ENCODE data around the gene CMIP. TPM values are rescaled to one million over a fixed set of nuclear protein-coding genes. Genes with fewer than 3 reads are reported as not detected.

The CMIP gene
- total RNA-seq, 1 donor from 2014 or later = 6.6 TPM

DNA sequence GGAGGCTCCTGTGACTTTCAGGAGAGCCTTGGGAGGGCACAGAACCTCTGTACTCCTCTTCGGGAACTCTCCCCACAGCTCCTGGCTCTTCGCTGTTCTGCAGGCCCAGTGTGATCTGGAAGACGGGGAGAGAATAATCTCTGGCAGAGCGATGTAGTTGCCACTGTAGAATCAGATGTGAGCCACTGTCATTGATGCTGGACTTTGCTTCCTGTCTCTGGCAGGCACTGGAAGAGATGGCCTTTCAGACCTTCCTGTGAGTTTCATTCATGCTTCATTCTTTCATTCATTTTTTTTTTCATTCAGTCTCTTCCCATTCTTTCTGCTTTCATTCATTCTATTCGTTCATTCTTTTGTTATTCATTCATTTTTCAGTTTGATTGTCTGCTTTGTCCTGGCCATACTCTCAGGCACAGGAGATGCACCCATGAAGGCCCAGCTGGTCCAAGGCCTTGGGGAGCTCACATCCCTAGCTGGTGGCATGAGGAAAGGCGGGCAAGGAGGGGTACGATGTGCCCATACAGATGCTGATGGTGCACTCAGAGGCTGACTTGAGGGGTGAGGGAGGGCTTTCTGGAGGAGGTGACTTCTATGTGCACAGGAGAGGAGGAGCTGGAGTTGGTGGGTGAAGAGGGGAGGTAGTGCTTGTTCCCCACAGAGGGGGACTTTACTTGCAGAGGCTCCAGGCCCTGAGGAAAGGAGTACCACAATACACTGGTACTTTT lies 44.2 kb downstream of the CMIP start:
- Histone ChIP-seq H3K36me3 (no peaks in the 10 kb centered on the region), H3K27me3 (no peaks in the 10 kb centered on the region), H2AFZ (replicated peaks) (no peak overlapping the region), H4K20me1 (ENCODE audit: low read depth) (peaks cover 98% of the 10 kb centered on the region), H3K4me1 (peaks cover 21% of the 10 kb centered on the region), H3K9ac (no peak overlapping the region), H3K9me3 (ENCODE audit: low read depth) (no peaks in the 10 kb centered on the region), H3K4me2 (no peak overlapping the region), H3F3A (ENCODE audit: low read depth) (peaks cover 13% of the 10 kb centered on the region), H3K27ac (no peak overlapping the region), H3K79me2 (ENCODE audit: low read depth) (peaks cover 99% of the 10 kb centered on the region), H3K4me3 (no peak overlapping the region)
- H3K4me1 Mint-ChIP-seq = peaks cover 74% of the 10 kb centered on the region
- peaks cover 2% of the 10 kb centered on the region for H3K27me3 Mint-ChIP-seq (ENCODE audit: insufficient read depth, low read depth)
- DNase-seq (ENCODE audit: low spot score) = no peak
- peaks cover 3% of the 10 kb centered on the region for H3K36me3 Mint-ChIP-seq
- no peak overlapping the region for H3K4me3 Mint-ChIP-seq
- H3K27ac Mint-ChIP-seq = peak overlapping the region; percentile 74
- TF ChIP-seq EZH2 (IDR thresholded peaks at IDR 0.05) = no peak
- TF ChIP-seq, protein P1, sequence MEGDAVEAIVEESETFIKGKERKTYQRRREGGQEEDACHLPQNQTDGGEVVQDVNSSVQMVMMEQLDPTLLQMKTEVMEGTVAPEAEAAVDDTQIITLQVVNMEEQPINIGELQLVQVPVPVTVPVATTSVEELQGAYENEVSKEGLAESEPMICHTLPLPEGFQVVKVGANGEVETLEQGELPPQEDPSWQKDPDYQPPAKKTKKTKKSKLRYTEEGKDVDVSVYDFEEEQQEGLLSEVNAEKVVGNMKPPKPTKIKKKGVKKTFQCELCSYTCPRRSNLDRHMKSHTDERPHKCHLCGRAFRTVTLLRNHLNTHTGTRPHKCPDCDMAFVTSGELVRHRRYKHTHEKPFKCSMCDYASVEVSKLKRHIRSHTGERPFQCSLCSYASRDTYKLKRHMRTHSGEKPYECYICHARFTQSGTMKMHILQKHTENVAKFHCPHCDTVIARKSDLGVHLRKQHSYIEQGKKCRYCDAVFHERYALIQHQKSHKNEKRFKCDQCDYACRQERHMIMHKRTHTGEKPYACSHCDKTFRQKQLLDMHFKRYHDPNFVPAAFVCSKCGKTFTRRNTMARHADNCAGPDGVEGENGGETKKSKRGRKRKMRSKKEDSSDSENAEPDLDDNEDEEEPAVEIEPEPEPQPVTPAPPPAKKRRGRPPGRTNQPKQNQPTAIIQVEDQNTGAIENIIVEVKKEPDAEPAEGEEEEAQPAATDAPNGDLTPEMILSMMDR (IDR thresholded peaks at IDR 0.05) = no peak
- TF ChIP-seq EZH2phosphoT487 (IDR thresholded peaks at IDR 0.05) = no peak
- no peaks in the 10 kb centered on the region for H3K9me3 Mint-ChIP-seq

DNA sequence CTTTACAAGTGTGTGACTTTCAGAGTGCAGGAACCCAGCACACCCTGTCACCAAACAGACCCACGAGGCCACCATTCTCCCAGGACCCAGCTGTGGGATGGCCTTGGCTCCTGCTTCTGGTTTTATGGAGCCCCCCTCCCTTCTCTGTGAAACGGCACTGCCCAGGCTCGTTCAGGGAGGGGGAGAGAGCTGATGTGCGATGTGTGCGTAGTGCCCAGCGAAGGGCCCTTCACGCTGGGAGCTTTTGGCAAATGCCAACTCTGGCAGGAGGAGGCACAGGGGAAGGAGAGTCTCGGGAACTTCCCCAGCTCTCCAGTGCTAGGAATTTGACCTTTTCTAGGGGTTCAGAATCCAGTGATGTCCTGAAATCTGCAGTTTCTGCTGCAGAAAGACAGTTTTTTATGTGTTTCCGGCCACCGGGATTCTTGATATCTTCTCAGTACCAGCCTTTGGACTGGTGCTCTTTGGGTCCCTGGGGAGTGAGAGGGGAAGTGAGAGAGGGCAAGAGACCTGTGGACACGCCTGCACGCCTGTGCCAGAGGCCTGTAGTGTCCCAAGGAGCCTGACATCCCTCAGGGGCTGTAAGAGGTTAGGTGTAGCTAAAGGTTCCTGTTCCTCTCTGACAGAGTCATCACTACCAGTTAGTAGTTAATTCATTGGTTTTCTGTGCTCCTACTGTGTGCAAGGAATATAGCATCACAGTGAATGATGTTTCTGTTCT lies 45.1 kb downstream of the CMIP start:
- Histone ChIP-seq H3K9ac (no peak overlapping the region), H3K9me3 (ENCODE audit: low read depth) (no peaks in the 10 kb centered on the region), H3K4me2 (no peak overlapping the region), H3K4me1 (peaks cover 21% of the 10 kb centered on the region), H3K27ac (no peak overlapping the region), H3K27me3 (no peaks in the 10 kb centered on the region), H3F3A (ENCODE audit: low read depth) (peaks cover 13% of the 10 kb centered on the region), H3K4me3 (no peak overlapping the region), H3K79me2 (ENCODE audit: low read depth) (peaks cover 100% of the 10 kb centered on the region), H3K36me3 (no peaks in the 10 kb centered on the region), H2AFZ (replicated peaks) (no peak overlapping the region), H4K20me1 (ENCODE audit: low read depth) (peaks cover 98% of the 10 kb centered on the region)
- peaks cover 3% of the 10 kb centered on the region for H3K36me3 Mint-ChIP-seq
- peak overlapping the region; percentile 38 for H3K27ac Mint-ChIP-seq
- H3K4me1 Mint-ChIP-seq = peaks cover 72% of the 10 kb centered on the region
- H3K9me3 Mint-ChIP-seq = no peaks in the 10 kb centered on the region
- no peak for DNase-seq (ENCODE audit: low spot score)
- H3K4me3 Mint-ChIP-seq = no peak overlapping the region
- TF ChIP-seq, protein P1 (IDR thresholded peaks at IDR 0.05) = no peak
- TF ChIP-seq EZH2phosphoT487 (IDR thresholded peaks at IDR 0.05) = no peak
- no peak for TF ChIP-seq EZH2 (IDR thresholded peaks at IDR 0.05)
- H3K27me3 Mint-ChIP-seq (ENCODE audit: insufficient read depth, low read depth) = peaks cover 2% of the 10 kb centered on the region

DNA sequence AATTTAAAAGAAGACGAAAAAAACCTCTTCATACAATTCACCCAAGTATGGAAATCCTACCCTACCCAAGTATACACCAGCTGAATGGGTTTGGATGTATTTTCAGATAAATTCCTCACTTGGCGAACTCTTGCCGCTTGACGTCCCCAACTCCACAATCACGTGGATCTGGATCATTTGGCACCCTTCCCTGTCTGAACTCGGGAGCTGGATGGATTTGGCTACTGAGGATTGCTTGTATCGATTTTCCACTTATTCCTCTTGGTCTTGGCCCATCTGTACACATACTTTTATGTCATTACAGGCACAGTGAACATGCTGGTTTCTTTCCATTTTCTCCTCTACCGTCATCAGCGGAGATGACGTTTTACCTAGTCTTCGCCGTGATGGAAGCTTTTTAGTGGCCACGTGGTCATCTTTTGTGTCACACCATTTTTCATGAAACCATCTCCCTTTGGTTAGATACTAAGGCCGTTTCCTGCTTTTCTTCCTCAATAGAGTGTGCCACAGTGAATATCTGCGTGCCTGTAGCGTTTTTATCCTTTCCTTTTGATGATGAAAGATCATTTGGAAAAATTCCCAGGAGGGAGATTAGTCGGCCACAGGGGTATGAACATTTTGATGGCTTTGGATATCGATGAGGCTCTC lies 47.1 kb downstream of the CMIP start:
- Mint-ChIP-seq H3K9me3 (no peaks in the 10 kb centered on the region), H3K4me3 (peak overlapping the region; percentile 54), H3K27me3 (ENCODE audit: insufficient read depth, low read depth) (peaks cover 4% of the 10 kb centered on the region), H3K4me1 (peaks cover 64% of the 10 kb centered on the region), H3K27ac (peak overlapping the region; percentile 98), H3K36me3 (peaks cover 3% of the 10 kb centered on the region)
- Histone ChIP-seq H3K9me3 (ENCODE audit: low read depth) (no peaks in the 10 kb centered on the region), H3K27ac (peak overlapping the region; percentile 89), H3K4me1 (peaks cover 18% of the 10 kb centered on the region), H3K4me2 (peak overlapping the region; percentile 46), H4K20me1 (ENCODE audit: low read depth) (peaks cover 97% of the 10 kb centered on the region), H3F3A (ENCODE audit: low read depth) (peaks cover 13% of the 10 kb centered on the region), H3K36me3 (no peaks in the 10 kb centered on the region), H3K79me2 (ENCODE audit: low read depth) (peaks cover 100% of the 10 kb centered on the region), H2AFZ (replicated peaks) (no peak overlapping the region), H3K27me3 (no peaks in the 10 kb centered on the region), H3K9ac (no peak overlapping the region), H3K4me3 (no peak overlapping the region)
- TF ChIP-seq EZH2 (IDR thresholded peaks at IDR 0.05) (no peak), EZH2phosphoT487 (IDR thresholded peaks at IDR 0.05) (no peak)
- TF ChIP-seq, protein P1 (IDR thresholded peaks at IDR 0.05) = no peak
- no peak for DNase-seq (ENCODE audit: low spot score)

Data from neural progenitor cell (in vitro differentiated cells).